Stimulated activated CD4-positive, alpha-beta T cell treated with anti-CD3 and anti-CD28 coated beads, Interleukin-12 subunit alpha, Interleukin-12 subunit beta, amount 100 ng/mL, for 4 hours (primary cell): ENCODE measurements around the gene LDLRAD3.

Experiments
- DNase-seq: peaks from one replicate; pipeline ENCODE4 v3.0.0-alpha.2; 2020

The LDLRAD3 gene

DNA sequence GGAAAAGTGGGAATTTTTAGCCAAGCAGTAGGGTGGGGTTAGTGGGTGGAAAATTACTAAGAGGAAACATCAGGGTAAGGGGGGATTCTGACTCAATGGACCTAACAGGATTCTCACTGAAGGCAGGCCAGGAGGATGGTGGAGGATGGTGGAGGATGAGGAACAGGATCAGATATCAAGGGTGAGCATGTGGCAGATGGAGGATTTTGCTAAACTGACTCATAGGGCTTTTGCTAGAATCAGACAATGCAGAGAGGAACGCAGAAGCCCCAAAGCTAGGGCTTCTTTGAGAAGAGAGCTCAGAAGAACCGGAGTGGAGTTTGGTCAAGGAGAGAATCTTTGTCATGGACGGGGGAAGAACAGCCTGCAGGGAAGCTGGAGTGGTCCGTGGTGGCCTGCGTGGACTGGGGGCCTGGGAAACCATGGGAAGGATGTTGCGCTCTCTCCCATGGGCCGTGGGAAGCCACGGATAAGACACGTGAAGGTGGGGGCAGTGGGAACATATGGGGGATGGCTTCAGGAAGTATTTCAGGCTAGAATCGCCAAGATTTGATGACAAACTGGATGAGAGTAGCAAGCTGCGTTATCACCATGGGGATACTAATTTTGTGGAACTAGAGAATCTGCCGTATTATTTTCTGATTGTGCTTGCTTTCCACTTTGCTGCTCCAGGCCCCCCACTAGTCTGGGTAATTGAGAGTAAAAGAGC is 165.2 kb downstream of the LDLRAD3 start:
- no peak for DNase-seq

DNA sequence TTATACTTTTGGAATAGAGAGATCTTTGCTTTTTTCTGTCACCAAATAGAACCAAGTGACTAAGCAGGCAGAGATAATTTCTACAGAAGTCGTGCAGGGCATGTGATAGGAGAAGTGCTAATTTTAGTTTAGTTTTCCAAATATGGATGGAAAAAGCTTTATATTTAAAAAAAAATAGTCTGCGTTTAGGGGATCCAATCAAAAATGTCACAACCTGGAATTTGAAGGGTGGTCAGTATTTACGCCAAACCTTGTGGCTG is 165.7 kb downstream of the LDLRAD3 start:
- DNase-seq = no peak

DNA sequence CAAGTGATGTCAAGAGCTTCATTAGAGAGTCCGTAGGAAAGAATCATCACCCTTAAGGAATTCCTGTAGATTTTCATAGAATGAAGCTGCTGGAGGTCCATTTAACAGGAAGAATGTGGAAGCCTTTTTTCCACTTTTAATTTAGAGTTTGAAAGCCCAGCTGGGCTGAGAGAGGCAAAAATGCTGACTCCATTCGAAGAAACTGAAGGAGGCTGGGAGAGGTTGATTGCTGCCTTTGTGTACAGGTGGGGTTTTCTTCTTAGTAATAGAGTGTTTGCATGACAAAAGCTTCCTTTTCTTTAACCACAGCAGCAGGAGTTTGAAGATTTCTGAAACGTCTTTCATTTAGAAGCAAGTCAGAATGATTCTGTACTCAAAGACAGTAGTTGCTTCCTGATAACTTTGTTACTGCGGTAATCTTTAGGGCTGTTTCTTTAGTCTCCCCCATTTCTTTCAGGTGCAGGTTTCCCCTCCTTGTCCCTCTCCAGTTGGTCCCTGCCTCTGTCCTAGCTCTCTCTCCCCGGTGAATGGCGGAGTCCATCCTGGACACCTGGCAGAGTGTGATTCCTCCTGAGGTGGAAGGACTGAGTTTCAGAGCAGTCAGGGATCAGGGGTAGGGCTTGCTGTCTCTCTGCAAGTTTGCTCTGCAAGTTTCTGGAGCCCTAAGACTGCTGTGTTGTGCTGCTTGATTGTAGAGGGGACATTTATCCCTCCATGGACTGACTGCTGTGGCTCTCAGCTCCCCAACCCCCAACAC is 166.2 kb downstream of the LDLRAD3 start:
- no peak for DNase-seq

DNA sequence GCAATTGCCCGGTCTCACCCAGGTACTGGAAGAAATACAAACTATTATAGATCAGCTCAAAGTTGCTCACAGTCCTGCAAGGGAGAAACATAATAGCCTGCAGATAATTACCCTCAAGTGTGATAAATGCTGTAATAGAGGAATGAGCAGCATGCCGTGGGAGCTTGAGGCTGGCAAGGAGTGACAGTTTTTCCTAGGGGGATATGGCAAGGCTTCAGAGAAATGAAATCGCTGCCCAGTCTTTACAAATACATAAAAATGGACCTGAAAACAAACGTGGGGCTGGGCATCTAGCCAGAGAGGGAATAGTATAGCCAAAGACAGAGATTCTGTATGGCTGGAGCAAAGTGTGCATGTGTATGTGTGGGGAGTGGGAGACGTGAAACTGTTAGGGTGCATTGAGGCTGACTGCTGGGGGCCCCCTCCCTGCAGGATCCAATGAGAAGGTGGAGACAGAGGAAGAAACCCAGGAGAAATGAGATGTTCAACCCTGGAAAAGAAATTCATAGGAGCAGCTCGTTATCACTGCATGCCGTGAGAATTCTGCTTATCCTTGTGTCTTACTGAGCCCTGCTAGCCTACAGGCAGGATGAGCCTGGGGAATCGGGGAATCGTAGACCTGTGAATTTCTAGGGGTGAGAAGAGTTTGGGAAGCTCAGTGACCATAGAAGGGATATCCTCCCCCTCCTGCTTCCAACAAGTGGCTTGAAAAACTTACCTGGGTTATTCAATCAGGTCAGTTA is 167.0 kb downstream of the LDLRAD3 start:
- no peak for DNase-seq

DNA sequence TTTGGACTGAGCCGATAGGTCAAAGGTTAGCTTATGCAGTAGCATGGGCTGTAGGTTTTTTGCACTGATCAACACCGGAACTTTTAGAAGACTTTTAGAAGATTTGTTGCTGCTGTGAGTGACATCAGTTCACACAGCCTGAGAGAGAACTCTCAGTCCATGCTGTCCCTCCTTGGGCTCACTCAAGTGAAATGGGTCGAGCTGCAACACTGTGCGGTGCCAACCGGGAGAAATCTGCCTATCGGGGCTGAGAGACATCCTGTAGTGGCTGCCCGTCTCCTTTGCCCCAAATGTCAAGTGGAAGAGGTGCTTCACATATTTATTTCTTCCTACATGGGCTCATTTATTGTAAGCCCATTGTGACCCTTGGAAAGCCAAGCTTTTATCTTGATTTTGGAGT is 170.2 kb downstream of the LDLRAD3 start:
- DNase-seq = no peak

DNA sequence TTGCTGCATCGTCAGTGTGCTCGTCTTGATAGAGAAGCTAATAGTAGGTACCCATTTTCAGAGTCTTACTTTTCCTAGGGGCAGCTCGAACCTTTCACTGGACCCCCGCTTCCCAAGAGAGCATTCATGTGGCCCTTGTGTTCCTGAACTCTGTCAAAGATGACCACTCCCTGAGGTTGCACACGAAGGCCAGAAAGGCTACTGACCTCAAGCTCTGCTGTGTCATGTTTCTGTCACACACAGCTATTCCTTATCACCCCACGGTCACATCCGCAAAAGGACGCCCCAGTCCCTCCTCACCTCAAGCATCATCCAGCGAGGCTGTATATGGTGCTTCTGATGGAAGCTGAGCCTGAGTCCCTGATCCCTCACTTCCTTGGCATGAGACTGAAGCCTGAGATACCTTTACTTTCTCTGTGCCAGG is 171.5 kb downstream of the LDLRAD3 start:
- no peak for DNase-seq

DNA sequence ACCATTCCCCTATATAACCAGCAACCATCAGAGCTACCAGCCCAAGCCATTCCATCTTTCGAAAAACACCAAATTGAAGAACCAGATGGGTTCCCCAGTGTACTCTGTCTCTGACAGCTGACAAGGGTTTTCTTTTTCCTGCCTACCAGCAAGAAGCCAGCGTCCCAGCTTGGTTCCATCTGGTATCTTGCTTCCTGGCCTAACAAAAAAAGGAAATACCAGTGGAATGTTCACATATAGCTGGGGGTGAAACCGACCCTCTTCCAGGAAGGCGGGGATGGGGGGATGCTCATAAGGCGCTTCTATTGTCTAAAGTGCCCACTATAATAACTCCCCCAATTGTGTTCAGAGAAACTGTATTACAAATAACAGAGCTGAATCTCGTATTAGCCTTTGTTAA is 172.3 kb downstream of the LDLRAD3 start:
- no peak for DNase-seq

DNA sequence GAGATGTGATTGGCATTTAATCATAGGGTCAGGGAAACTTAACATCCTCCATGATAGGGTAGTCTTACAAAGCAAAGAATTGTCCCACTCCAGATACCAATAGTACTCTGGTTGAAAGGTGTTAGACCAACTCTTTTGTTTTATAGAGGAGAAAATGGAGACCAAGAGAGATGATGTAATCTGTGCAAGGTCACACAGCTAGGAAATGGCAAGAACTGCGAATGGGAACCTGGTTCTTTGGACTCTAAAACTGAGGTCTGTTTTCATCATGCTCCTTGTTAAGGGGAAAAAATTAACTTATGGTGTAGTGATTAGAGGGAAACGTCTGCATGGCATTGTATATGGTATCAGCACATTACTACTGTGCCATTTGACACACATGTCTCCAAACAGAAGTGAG is 174.2 kb downstream of the LDLRAD3 start:
- no peak for DNase-seq

DNA sequence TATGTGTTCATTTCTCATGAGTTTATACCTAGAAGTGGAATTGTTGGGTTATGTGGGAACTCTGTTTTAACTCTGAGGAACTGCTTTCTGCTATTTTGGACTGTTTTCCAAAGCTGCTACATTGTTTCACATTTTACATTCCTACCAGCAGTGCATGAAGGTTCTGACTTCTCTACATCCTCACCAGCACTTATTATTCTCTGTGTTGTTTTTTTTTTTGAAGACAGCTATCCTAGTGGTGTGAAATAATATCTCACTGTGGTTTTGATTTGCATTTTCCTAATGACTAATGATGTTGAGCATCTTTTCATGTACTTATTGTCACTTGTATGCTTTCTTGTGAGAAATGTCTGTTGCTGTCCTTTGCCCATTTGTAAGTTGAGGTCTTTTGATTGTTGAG is 175.4 kb downstream of the LDLRAD3 start:
- no peak for DNase-seq

DNA sequence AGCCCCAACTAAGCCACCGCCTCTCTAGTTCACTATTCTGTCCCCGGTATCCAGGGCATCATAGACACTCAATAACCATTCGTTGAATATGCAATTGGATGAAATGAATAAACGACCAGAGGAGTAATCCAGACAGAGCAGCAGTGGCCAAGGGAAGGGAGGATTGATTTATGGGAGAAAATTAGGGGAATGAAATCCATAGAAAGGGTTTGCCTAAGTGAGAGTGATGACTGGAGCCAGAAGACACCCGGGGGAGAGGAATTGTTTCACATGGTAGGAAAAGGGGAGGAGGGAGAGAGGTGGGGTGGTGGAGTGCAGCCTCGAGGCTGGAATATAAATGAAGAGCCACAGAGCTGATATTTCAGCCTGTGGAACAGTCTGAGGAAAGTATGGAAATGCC is 177.2 kb downstream of the LDLRAD3 start:
- no peak for DNase-seq

DNA sequence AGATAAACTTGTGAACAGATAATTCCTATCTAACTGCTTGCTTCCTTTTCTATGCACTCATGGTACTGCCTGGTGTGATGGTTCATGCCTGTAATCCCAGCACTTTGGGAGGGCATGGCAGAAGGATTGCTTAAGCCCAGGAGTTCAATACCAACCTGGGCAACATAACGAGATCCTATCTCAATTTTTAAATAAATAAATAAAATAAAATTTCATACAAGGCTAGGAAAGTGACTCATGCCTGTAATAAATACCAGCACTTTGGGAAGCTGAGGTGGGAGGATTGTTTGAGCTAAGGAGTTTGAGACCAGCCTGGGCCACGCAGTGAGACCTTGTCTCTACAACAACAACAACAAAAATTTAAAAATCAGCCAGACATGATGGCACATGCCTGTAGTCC is 178.8 kb downstream of the LDLRAD3 start:
- no peak for DNase-seq

DNA sequence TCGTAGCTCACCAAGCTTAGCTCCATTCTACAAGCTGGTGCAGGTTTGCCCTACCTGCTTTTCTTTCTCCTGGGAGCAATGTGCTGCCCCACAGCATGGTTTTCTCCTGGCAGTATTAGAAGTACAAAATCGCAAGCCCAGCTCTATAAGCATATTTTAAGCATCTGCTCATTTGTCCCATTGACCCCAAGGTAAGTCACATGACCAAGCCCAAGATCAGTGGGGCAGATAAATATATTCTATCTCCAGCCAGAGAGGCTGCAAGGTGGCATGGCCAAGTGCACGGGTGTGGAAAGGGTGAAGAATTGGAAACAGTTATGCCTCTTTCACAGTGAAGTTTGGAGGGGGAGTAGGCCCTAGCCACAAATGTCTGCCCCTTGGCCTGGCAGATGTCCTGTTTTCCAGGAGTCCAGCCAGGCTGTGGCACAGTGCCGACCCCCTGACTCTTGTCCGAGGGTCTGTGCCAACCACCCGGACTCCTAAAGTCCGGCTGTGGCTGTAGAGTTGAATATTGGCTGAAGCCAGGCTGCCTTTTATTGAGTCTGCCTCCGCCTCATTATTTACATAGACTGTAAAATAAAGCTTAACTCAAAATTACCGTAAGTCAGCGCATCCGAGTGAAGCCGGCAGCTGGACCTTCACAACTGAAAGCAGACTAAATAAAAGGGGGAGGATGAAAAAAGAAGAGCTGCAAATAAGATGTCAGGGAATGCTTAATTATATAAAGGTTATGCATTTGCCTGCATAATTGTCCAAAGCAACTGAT is 179.7 kb downstream of the LDLRAD3 start:
- no peak for DNase-seq

DNA sequence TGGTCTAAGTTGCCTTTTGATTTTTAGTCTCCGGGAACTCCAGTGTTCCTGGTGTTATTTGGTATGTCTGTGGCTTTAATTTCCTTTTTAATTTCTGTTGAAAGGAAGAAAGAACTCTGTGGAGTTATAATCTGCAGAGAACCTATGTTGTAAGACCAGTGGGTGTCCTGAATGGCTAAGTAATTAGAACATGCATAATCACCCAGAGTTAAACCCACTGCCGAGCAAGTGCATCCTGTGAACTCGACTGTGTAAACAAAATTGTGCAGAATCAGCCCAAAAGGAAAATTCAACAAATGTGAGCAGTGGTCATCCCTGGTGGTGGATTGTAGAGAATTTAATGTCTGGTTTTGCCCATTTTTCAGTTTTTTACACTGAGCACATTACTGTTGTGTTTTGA is 182.8 kb downstream of the LDLRAD3 start:
- no peak for DNase-seq

DNA sequence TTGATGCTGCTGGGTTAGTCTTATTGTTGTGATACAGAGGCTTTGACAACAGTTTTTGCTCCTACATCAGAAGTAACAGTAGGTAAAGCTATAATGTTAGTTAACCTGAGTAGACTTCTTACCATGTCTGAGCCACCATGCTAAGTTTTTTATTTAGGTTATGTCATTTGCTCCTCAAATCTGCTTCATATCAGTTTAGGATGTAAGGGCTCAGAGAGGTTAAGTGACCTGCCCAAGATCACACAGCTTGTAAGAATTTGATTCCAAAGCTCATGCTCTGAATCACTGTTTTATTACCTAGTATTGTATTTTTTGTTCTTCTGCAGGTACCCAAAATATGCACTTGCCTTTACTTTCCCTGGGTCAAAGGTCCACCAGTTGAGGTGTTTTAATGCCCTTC is 183.7 kb downstream of the LDLRAD3 start:
- DNase-seq = no peak

DNA sequence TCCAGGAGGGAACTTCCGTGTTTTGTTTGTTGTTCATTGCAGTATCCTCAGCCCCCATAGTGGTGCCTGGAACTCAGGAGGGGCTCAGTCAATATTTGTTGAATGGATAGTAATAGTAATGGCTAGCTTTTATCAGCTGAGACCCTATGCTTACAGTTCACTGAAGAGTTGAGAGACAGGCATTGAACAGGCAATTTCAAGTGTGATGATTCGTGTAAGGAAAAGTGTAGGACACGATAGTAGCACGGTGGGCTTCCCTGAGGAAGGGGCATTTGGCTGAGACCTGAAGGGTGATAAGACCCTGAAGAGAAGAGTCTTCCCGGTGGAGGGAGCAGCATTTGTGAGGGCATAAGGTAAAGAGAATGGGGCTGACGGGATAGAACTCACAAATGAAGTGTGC is 186.1 kb downstream of the LDLRAD3 start:
- no peak for DNase-seq

DNA sequence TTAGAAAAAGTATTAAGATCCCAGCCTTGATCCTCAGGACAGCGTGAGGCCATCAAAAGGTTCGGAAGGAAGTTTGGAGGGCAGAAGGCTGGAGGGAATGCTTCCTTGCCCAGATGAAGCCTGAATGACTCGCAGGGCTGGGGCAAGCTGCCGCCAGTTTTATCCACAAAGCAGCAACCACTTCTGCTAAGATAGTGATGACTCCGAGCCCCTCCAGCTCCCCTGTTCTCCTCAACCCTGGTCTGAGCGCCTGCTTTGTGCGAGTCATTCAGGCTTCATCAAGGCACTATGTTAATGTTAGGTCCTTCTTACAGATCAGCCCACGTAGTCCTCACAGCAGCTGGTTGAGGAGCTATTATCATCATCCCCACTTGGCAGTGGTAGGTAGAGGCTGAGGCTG is 186.5 kb downstream of the LDLRAD3 start:
- DNase-seq = no peak

DNA sequence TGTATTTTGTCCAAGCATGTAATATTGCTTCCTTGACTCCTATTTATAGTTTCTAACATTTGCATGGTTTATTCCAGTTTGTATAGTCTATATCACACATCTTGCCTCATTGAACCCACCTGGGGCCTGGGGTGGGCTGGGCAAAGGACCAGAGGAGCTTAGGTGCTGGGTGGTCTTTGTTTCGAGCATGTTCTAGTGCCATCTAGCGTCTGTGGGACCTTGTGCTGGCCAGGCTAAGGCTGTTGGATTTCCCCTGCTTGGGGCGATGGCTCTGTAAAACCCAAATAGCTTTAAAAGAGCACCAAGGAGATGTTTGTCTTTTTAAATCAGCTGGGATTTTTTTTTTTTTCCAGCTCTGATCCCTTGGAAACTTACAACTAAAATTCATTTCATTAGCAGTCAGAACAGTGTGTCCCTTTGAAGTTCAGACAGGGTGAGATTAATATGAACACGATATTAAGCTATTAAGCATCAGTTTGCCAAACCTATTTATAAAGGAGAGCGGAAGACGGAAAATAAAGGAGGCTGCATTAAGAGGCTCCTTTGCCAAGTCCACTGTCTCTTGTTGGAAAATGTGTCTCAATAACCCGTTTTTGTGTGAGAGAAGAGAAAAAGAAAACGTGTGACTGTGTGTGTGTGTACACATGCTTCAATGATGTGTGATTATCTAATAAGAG is 188.0 kb downstream of the LDLRAD3 start:
- no peak for DNase-seq

DNA sequence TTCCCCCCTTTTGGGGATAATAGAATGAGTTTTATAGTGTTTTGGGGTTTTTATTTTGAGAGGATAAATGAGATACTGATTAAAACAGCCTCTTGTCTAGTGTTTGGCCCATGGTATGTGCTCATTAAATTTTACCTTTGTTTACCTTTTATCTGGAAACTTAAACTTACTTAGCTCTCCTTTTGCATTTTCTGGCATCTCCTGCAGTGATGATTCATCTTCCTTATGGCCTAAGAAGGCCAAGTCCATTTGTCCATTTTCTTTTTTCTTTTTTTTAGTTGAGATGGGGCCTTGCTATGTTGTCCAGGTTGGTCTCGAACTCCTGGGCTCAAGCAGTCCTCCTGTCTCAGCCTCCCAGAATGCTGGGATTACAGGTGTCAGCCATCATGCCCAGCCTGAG is 189.1 kb downstream of the LDLRAD3 start:
- DNase-seq = no peak

DNA sequence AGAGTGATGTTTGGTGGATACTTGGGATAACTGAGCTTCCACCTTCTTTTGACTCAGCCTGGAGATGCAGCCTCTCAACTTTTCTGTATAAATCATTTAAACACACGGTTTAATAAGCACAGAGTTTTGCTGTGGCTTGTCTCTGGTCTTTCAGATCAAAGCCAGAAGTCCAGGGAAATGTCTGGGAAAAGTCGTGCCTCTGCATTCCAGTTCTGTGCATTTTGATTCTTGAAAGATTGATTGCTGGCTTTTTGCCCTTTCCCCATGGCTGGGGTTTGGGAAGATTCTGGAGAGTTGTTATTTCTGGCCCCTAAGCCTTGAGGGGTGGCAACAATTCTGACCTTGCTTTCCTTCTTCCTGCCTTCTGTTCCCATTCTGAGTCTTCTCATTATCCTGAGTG is 191.2 kb downstream of the LDLRAD3 start:
- no peak for DNase-seq

DNA sequence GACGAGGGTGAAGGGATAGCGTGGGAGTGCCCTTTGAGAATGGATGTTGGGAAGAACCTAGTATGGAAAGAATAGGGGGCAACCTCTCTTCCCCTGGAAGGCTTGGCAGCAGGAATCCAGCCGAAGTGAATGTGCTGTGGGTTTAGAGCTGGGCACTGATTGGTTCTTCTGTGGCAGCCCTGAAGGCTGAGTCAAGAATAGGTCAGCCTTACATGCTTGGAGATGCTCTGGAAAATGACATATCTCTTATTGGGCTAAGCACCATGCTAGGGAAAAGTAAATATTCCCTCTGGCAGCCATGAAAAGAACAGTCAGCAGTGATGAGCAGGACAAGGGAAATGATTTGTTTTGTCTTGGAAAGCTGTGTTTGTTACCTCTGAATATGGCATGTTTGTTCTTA is 195.9 kb downstream of the LDLRAD3 start:
- no peak for DNase-seq

DNA sequence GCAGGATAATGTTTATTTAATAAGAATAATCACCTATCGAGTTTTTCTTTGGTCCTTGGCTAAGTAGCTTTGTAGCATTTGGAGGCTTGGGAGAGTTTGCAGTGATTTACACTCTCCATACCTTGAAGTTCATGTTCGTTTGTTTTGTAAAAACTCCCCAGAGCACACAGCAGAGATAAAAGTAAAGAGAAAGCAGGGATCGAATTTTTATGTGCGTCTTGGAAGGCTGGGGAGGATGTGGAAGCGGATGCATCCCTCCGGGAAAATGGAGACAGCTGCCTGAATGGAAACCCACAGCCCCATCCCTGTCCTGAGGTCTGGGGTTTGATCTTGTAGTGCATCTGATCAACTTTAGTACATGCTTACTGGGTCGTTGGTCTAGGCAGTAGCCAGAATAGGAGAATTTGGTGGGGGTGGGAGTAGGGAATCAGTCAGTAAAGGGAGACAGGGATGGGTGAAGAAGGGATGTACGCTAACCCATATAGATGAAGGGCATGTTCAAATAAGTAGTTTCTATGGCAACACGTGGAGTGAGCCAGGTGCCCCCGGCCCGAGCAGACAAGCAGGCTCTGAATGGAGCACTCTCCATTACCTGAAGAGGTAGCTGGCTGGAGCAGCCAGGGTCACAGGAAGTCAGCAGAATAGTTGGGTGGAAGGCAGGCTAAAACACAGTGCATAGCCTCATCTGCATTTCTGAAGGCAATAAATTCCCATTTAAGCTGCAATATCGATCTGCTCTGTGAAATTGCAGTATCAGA is 197.5 kb downstream of the LDLRAD3 start:
- no peak for DNase-seq

DNA sequence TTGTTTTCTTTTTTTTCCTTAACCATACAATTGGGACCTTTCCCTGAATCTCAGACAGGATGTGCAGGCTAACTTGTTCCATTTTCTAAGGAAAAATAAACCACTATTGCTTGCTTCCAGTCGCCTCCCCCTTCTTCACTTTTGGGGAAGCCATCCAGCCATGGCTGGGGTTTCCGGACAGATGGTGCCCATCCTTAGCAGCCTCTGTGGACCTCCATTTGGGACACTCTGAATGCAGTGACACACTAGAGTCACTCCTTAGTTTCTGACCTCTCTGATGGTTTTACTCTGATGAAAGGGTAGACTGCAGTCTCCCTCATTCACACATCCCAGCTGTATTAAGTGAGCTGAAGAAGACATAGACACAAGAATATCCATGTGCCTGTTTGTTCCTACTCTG is 198.1 kb downstream of the LDLRAD3 start:
- DNase-seq = no peak
